ENCODE results near the gene NR5A1.

Gene NR5A1

DNA sequence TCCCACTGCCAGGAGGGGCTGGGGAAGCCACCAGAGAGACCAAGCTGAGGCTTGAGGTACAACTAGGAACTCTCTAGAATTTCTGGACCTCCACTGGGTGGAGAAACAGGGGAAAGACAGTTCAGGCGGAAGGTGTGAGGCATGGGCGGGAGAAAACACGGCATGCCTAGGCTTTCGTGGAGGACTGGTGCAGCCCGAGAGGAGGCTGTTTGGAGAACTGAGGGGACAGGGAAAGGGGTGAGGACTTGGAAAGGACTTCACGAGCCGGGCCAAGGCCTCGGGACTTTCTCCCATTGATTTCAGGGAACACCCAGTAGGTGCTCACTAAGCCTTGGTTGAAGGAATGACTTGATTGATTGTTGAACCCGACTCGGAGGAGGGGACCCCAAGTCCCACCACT is 66.4 kb downstream of the NR5A1 start:
- no peak for DNase-seq (ENCODE audit: low spot score)

DNA sequence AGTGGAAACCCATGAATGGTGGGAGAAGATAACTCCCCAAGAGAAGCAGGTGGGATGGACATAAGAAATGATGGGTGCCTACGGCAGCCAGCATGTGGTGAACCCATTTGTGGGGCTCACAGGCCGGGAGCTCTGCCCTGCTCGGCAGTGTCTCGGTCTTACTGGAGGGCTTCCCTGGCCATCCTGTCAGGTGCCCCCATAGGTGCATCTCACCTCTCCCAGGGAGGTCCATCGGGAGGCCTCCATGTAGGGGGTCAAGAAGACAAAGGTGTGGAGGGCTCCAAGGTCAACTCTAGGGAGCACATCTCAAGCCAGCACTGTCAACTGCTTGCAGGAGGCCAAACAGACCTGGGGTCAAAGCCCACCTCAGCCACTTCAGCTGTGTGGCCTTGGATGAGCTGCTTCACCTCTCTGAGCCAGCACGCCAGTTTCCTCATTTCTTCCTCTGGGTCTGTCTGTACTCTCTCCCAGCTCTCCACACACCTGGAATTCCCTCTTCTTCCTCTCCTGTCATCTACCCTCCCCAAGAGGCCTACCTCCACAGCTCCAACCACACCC is 67.4 kb downstream of the NR5A1 start:
- DNase-seq (ENCODE audit: low spot score), result no peak

- DNase-seq (ENCODE audit: low spot score), result no peak
Observed at GRCh38 chr9:124439086-124439485, 68.1 kb downstream of the NR5A1 start.

GRCh38 chr9:124438091-124438490 is 69.1 kb downstream of the NR5A1 start:
- no peak for DNase-seq (ENCODE audit: low spot score)

- no peak for DNase-seq (ENCODE audit: low spot score)
Observed at GRCh38 chr9:124437086-124437485, 70.1 kb downstream of the NR5A1 start.

GRCh38 chr9:124436320-124436719 is 70.9 kb downstream of the NR5A1 start:
- no peak for DNase-seq (ENCODE audit: low spot score)

Data from AG08396 (cell line).